SK-N-MC (cell line): ENCODE data around the gene GIMAP5.

ENCODE experiments used
- EZH2 ChIP-seq: fragments of 200-600 bp; sonication (generic); IDR thresholded peaks from one replicate; pipeline ENCODE4 v1.6.1; 2017; ENCODE audit warnings: antibody characterized with exemption
- POLR2AphosphoS5 ChIP-seq: IDR thresholded peaks from 2 replicates; pipeline ENCODE4 v1.6.1; 2012; ENCODE audit warnings: mild to moderate bottlenecking, low read depth, low read length, borderline replicate concordance

GRCh38 chr7:150780292-150780691 lies 43.1 kb downstream of the GIMAP5 start:
- TF ChIP-seq EZH2: no peak
- no peak for TF ChIP-seq POLR2AphosphoS5
